Ecto neural progenitor cell (in vitro differentiated cells): ENCODE results near the gene POLR2M.

ENCODE experiments used
- DNase-seq: peaks from one replicate; pipeline ENCODE4 v3.0.0-alpha.2; 2018; ENCODE audit warnings: low spot score

The POLR2M gene

DNA sequence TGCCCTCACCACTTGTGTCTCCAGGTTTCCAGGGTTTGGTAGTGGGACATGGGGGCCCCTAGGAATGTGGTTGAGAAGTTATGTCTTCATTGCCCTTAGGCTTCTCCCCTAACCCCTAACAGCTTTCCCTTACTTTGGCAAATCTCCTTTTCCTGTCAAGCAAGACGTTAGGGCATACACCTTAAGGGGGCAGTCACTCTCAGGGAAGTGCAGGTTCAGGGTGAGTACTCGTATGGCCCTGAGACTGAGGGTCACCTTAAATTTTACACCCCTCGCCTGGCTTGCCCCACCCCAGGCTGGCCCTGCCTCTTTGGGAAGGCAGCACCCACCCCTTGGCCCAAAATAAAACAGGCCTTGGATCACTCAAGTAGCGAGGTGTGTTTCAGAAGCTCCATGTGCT lies 33.5 kb downstream of the POLR2M start:
- no peak for DNase-seq

DNA sequence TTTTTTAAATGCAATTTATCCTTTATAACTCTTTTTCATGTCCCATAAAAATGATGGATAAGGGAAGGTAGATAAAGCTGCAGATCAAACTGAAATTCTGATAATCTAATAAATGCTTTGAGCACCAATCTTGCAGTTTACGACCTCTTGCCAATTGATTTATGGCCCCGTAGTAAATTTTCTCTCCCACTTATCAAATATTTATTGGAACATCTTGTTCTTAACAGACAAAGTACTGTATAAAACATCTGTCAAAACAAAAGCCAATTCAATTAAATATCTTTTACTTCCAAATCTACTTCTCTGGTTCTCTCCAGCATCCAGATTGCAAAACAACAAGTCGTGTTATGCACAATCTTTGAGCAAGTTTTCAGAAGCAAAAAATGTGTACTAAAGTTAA lies 34.6 kb downstream of the POLR2M start:
- no peak for DNase-seq

DNA sequence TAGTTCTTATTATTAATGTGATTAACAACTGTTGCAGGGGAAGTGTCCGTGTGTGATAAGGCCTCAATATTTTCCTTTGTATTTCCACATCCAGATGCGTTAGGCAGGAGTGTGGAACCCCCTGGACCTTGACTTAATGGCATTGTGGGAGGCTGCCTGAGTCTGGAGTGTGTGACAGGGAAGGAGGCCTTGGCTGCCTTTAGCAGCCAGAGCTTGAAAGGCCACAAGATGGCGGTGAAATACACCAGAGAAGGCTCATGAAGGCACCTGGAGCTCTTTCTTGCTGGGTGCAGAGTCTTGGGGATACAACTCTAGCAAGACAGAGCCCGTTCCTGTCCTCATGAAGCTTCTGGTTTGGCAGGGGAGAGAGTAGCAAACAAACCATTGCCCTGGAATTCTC lies 36.9 kb downstream of the POLR2M start:
- DNase-seq: no peak

DNA sequence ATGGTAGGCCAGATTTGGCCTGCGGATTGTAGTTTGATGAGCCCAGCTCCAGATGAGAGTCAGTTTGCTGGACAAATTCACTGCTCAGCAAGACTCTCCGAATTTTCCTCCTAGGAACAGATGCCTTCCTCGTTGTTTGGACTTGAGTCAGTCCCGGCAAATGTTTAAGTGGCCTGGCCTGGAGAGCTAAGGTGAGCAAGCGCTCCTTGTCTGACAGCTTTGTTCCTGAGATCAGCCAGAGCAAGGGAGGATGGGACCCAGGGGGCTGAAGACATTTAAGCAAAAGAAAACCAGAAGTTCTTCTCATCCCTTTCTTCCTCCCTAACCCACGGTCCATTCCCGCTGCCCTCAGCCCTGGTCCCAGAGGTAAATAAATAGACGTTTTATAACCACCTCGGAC lies 40.3 kb downstream of the POLR2M start:
- DNase-seq: no peak

DNA sequence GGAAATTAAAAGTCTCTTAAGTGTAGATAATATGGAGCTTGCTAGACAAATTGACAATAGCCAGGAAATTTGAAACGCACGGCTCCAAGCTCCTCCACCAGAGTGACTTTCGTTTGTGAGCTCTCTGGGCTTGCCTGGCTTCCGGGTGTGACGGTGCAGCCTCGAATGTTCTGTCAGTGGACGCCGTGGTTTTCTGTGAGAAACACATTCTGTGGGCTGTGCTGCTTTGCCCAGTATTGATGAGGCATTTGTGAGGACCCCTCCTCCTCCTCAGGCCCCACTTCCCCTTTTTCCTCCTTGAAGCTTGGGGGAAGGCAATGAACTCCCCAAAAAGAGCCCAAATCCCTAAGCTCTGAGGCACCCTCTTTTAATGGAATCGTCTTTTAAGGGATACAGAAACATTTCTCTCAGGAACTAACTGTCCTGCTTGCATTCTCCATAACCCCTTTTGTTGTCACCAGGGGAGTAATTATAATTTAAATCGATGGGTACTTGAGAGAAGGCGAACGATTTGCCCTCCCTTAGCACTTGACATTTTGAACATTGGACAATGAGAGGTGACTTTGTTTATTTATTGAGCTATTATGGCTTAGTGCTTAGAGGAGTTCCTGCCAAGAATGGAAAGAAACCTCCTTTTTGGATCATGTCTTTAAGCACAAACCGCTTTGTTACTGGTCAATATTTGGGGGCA lies 40.8 kb downstream of the POLR2M start:
- no peak for DNase-seq

DNA sequence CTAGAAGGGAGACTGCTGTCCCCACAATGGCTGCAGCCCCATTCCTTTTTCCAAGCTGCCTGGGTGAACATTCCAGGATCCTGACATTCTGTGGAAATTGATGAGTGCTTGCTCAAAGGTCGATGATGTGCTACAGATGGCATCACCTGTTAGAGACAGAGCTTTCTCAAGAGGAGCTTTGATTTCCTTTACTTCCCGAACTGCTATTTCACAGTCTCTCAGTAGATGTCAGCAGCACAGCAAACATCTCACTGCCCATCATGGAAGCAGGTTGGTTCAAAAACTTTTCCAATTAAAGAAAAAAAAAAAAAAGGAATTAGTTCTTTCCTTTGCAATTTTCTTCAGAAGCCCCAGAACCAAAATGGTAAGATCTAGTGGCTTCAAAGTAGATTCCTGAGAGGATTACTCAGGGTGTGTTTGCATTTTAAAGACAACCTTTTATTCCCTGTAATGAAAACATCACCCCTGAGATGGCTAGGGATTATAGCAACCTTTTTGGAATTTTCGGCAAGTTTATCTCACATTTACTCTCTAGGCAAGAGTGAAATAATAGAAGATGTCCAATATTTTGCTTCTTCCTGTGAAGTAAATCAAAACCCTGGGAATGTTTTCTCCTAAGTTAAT lies 44.8 kb downstream of the POLR2M start:
- DNase-seq: no peak

DNA sequence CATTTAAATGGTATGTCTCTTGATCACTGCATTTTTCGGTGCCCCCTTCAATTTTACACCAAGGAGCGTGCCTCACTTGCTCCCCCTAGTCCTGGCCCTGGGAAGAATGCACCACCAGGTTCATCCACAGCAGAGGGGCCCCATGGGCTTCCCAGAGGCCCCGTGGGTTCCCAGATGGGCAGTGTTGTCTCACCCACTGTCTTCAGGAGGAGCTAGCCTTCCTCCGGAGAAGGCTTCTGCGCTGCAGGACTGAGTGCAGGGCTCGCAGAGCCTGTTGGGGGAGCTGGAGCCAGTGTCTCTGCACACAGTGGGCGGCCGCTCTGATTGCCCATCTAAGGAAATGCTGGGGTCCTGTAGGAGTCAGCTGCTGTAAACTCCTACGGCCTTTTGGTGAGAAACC lies 45.9 kb downstream of the POLR2M start:
- DNase-seq: no peak

DNA sequence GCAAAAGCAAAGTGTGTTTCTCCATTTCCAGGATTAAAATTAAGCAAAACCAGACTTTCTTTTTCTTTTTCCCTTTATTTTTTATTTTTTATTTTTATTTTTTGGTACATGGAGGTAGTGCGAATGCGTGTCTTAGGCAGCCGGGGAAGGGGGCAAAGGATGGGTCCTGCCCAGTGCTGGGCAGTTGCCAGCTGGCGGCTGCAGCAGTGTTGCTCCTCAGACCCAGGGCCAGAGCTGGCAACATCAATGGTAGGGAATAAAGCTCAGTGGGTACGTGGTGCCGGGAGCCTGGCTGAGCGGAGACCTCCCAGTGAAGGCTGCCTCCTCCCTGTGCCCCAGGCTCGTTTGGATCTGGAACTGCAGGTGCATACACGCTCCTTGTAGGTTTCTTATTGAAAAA lies 46.3 kb downstream of the POLR2M start:
- DNase-seq: no peak

DNA sequence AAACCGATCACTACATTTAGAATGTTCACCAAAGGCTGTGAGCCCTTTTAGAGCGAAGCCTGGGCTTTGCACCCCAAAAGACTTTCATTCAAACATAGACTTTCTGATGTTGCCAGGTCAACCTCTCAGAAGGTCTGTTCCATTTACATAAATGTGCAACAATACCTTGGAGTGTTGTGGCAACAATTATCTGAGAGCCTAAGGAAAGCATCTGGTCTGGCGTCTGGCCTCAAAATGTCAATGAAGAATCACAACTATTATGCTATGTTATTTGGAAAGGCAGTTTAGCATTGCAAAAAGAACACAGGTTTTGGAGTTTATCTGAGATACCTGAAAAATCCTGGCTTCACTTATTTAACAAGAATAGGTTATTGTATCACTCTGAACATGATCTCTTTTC lies 50.0 kb downstream of the POLR2M start:
- no peak for DNase-seq

DNA sequence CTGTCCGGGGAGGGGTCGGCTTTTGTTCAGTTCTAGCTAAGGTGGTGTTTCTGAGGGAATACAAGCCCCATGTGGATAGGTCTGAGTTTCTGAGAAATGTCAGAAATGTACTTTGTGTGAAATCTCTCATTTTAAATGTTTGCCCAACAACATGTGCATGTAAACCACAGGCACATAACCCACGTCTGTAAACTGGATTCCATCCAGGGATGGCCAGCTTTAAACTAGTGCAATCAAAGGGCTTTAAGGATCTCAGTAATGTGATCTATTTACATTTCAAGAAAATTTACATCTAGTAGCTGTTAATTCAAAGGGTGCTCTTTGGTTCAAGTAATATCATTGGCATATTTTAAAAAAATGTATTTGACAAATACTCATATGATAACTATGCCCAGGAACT lies 52.0 kb downstream of the POLR2M start:
- no peak for DNase-seq

DNA sequence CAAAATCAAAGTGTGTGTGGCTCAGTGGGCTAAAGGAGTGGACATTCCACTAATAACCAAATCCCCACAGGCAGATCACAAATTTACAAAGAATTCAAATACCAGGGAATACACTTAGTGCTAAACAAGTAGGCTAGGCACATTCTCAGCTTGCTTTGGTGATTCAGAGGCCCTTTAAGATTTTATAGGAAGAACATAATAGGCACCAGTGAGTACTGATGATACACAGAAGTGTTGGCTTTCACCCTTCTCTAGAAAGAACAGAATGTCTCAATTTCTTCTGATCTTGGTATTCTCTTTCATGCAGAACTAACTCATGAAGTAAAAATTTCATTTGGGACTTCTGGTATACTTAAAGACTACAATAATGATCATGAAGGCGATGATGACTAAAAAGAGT lies 55.0 kb downstream of the POLR2M start:
- no peak for DNase-seq

DNA sequence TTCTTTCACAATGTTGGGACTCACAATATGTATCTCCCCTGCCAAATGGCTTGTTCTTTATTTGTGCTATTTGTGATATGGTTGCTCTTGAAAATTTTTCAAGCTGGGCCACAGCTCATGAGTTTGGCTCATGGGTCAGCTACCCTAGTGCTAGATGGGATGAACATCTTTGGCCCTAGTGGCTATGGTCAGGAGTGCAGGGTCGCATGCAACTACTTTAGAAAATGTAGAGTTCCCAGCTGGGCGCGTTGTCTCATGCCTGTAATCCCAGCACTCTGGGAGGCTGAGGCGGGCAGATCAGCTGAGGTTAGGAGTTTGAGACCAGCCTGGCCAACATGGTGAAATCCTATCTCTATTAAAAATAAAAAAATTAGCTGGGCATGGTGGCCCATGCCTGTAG lies 55.8 kb downstream of the POLR2M start:
- DNase-seq: no peak

DNA sequence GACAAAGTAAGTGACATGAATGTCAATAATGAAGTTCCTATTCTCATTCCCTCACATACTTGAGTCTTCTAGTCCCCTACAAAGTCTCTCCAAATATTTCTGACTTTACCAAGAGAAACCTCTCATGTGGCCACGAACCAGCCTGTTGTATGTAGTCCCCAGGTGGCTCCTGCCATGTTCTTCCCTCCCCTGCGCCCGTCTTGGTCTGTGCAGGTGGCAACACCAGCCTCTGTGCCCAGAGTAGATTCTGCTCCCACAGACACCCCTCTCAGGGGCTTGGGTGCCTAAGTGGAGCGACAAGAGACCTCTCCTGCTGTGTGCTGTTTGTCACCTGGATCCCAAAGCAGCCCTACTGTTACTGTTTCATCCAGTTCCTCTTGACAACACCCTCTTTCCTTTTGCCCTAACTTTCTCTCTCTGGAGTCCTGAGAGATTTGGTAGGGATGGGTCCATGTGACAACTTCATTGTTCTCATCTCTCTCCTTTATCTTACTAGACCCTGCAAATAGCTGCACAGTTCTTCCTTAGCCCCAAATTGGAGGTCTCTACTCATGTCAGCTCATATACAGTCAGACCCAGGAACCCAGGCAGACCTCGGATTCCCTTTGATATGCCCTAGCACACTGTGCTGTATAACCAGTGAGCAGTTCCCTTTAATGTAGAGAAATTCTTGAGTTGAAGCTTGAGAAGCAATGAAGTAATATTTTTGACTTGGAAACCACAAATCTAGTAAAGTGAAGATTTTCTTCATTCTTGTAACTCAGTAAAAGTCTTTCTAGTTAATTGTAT lies 56.9 kb downstream of the POLR2M start:
- DNase-seq: no peak
